ENCODE data around the gene TM2D1.
"Not testable (repeated sequence)": the region's sequence is repeated elsewhere in the genome, so short reads cannot be mapped to it uniquely, and the experiment has no call there.

Gene TM2D1

GRCh38 chr1:61711969-61712368 lies 13.0 kb downstream of the TM2D1 start:
- DNase-seq = no peak

- not testable (repeated sequence) for DNase-seq
Measured at GRCh38 chr1:61711257-61711656, 13.7 kb downstream of the TM2D1 start.

GRCh38 chr1:61709908-61710289 lies 15.0 kb downstream of the TM2D1 start:
- no peak for DNase-seq

- DNase-seq = no peak
Measured at GRCh38 chr1:61708953-61709907, 15.7 kb downstream of the TM2D1 start.

- no peak for DNase-seq
Measured at GRCh38 chr1:61699911-61700851, 24.8 kb downstream of the TM2D1 start.

GRCh38 chr1:61692155-61692800 lies 32.7 kb downstream of the TM2D1 start:
- no peak for DNase-seq

GRCh38 chr1:61687901-61688300 lies 37.0 kb downstream of the TM2D1 start:
- DNase-seq = no peak

GRCh38 chr1:61682891-61683290 lies 42.0 kb downstream of the TM2D1 start:
- DNase-seq = no peak

- no peak for DNase-seq
Measured at GRCh38 chr1:61680500-61680899, 44.4 kb downstream of the TM2D1 start.

- DNase-seq = not testable (repeated sequence)
Measured at GRCh38 chr1:61676881-61677280, 48.1 kb downstream of the TM2D1 start.

- DNase-seq = no peak
Measured at GRCh38 chr1:61674221-61674620, 50.7 kb downstream of the TM2D1 start.

GRCh38 chr1:61672376-61672775 lies 52.6 kb downstream of the TM2D1 start:
- no peak for DNase-seq

GRCh38 chr1:61670445-61670844 lies 54.5 kb downstream of the TM2D1 start:
- DNase-seq = no peak

- no peak for DNase-seq
Measured at GRCh38 chr1:61670016-61670415, 54.9 kb downstream of the TM2D1 start.

GRCh38 chr1:61659061-61659460 lies 65.9 kb downstream of the TM2D1 start:
- no peak for DNase-seq

GRCh38 chr1:61655453-61655852 lies 69.5 kb downstream of the TM2D1 start:
- DNase-seq = no peak

- DNase-seq = no peak
Measured at GRCh38 chr1:61654067-61654466, 70.9 kb downstream of the TM2D1 start.

- DNase-seq = no peak
Measured at GRCh38 chr1:61648983-61649742, 75.8 kb downstream of the TM2D1 start.

GRCh38 chr1:61647142-61647541 lies 77.8 kb downstream of the TM2D1 start:
- DNase-seq = no peak

GRCh38 chr1:61645476-61645875 lies 79.5 kb downstream of the TM2D1 start:
- no peak for DNase-seq

GRCh38 chr1:61644303-61644702 lies 80.6 kb downstream of the TM2D1 start:
- no peak for DNase-seq
